A549 treated with AZD9567 at 1 μM for 4 hours (cell line): ENCODE measurements around the gene ABO. TPM values are rescaled to one million over a fixed set of nuclear protein-coding genes. Genes with fewer than 3 reads are reported as not detected.

Source experiments
- total RNA-seq: library from RNA; stranded (reverse); fragments of 200-300 nt; extraction: Qiagen RNA extraction; gene quantifications from 5 replicates; pipeline ENCODE4 v1.2.3, GENCODE V29; 2022; ENCODE audit not compliant: insufficient read depth

Gene ABO
- total RNA-seq = not detected in 5 replicates

DNA sequence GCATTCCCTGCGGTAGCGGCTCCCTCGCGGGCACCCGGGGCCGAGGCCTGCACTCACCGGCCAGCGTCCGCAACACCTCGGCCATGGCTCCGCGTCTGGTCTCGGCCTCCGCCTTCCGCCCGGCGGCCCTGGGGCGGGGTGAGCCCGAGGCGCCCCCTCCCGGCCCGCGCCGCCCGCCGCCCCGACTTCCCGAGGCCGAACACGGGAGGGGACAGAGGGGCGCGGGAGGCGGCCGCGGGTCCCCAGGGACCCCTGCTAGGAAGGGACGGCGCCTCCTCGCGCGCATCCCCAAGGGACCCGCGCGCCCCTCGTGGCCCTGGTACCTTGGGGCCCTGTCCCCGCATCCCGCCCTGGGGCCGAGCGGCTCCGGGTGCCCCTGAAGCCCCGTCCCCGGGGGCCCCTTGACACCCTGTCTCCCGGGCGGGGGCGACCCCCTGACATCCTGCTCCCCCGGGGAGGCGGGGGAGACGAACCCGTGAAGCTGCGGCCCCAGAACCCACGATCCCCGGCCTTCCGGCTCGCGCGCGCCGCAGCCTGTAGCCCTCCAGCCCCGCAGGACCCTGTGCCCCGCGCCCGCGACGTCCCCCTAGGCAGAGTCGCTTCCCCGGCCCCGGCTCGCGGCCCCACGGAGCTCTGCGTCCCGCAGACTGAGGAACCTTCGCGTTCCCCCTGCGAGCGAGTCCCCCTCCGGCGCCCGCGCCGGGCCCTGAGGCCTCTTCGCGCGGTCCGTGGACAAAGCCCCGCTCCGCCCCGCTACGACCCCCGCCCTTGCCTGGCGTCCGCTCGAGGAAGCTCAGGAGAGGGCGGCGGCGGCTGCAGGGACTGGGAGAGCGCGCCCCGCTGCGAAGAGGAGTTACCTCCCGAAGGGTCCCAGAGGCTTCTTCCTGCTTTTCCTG, at the start of gene ABO:
ABO (minus strand) TSS at position 97 of the 896 bp plus-strand sequence.

DNA sequence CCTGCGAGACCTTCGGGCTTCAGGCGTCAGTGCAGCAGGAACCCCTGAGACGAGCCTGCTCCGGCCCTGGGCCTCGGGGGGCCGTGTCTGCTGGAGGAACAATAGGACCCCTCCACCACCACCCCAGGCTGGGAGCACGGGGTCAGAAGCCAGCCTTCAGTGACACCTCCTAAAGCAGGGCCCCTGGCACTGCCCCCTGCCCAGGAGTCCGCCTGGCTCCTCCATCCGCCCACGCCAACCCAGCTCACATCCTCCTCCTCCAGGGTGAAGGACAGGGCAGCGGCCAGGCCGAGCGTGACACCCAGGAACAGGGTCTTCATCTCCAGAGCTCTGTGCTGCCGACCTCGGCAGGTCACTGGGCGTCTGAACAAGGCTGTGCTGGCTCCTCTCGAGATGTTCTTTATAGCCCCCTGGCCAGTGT, 66.1 kb downstream of the ABO start, which contains the start of gene OBP2B:
OBP2B (minus strand) TSS at position 371 of the 421 bp plus-strand sequence; CDS start at position 320, 51 bp downstream.

Other genes starting within 250 kb of the ABO start
- 53.6 to 69.9 TPM (median 69.3 TPM) in 5 replicates for gene GTF3C5, start 244.2 kb downstream of the ABO start, total RNA-seq
- gene CEL, start 213.2 kb downstream of the ABO start, total RNA-seq = 0.70 to 0.89 TPM (median 0.72 TPM) in 4 of 5 replicates, not detected in the other
- gene RALGDS, start 154.0 kb downstream of the ABO start, total RNA-seq = 20.4 to 30.5 TPM (median 27.1 TPM) in 5 replicates
- 1.7 to 2.0 TPM (median 1.7 TPM) in 4 of 5 replicates, not detected in the other for gene GBGT1, start 111.3 kb downstream of the ABO start, total RNA-seq
- not detected in 5 replicates for gene OBP2B, start 66.0 kb downstream of the ABO start, total RNA-seq
- 18.0 to 32.3 TPM (median 26.1 TPM) in 5 replicates for gene SURF6, start 61.0 kb upstream of the ABO start, total RNA-seq
- 22.0 to 29.7 TPM (median 28.3 TPM) in 5 replicates for gene MED22, start 72.9 kb upstream of the ABO start, total RNA-seq
- gene RPL7A, start 73.0 kb upstream of the ABO start, total RNA-seq = 3,359 to 3,571 TPM (median 3,504 TPM) in 5 replicates
- gene SURF1, start 81.3 kb upstream of the ABO start, total RNA-seq = 43.9 to 54.8 TPM (median 47.5 TPM) in 5 replicates
- 38.4 to 57.3 TPM (median 52.3 TPM) in 5 replicates for gene SURF2, start 81.3 kb upstream of the ABO start, total RNA-seq
- gene SURF4, start 100.9 kb upstream of the ABO start, total RNA-seq = 191 to 201 TPM (median 199 TPM) in 5 replicates
- 0.54 to 1.1 TPM (median 0.81 TPM) in 4 of 5 replicates, not detected in the other for gene STKLD1, start 101.2 kb upstream of the ABO start, total RNA-seq
- 32.2 to 36.8 TPM (median 33.9 TPM) in 5 replicates for gene REXO4, start 142.8 kb upstream of the ABO start, total RNA-seq
- 0.46 to 3.2 TPM (median 0.55 TPM) in 5 replicates for gene ADAMTS13, start 147.2 kb upstream of the ABO start, total RNA-seq
- gene CACFD1, start 184.8 kb upstream of the ABO start, total RNA-seq = 4.1 to 5.8 TPM (median 4.6 TPM) in 5 replicates
- gene SLC2A6, start 203.9 kb upstream of the ABO start, total RNA-seq = 18.5 to 22.2 TPM (median 21.0 TPM) in 5 replicates
- gene MYMK, start 249.8 kb upstream of the ABO start, total RNA-seq = not detected in 5 replicates